Neural progenitor cell (in vitro differentiated cells): ENCODE data around the gene MMP25.

ENCODE experiments used
- EZH2 ChIP-seq: fragments of 200-600 bp; sonication (generic); IDR thresholded peaks from 2 replicates; pipeline ENCODE4 v1.6.1; 2017; ENCODE audit warnings: antibody characterized with exemption, mild to moderate bottlenecking, moderate library complexity
- EZH2phosphoT487 ChIP-seq: fragments of 200-600 bp; sonication (generic); IDR thresholded peaks from 2 replicates; pipeline ENCODE4 v1.6.1; 2017; ENCODE audit warnings: antibody characterized with exemption
- TF ChIP-seq, protein P1 (sequence below): fragments of 200-600 bp; sonication (generic); IDR thresholded peaks from 2 replicates; pipeline ENCODE4 v1.5.1; 2017; ENCODE audit warnings: antibody characterized with exemption, mild to moderate bottlenecking

GRCh38 chr16:3008690-3009037 lies 37.7 kb upstream of the MMP25 start:
- TF ChIP-seq, protein P1, sequence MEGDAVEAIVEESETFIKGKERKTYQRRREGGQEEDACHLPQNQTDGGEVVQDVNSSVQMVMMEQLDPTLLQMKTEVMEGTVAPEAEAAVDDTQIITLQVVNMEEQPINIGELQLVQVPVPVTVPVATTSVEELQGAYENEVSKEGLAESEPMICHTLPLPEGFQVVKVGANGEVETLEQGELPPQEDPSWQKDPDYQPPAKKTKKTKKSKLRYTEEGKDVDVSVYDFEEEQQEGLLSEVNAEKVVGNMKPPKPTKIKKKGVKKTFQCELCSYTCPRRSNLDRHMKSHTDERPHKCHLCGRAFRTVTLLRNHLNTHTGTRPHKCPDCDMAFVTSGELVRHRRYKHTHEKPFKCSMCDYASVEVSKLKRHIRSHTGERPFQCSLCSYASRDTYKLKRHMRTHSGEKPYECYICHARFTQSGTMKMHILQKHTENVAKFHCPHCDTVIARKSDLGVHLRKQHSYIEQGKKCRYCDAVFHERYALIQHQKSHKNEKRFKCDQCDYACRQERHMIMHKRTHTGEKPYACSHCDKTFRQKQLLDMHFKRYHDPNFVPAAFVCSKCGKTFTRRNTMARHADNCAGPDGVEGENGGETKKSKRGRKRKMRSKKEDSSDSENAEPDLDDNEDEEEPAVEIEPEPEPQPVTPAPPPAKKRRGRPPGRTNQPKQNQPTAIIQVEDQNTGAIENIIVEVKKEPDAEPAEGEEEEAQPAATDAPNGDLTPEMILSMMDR = no peak
- TF ChIP-seq EZH2 (no peak), EZH2phosphoT487 (no peak)
